GM23338 (cell line): ENCODE measurements around the gene LRFN4.

Source experiments
- EZH2 ChIP-seq: fragments of 200-600 bp; sonication (generic); IDR thresholded peaks from one replicate; pipeline ENCODE4 v1.8.0; 2017; ENCODE audit warnings: antibody characterized with exemption, mild to moderate bottlenecking, low read depth; ENCODE audit not compliant: unreplicated experiment
- EZH2phosphoT487 ChIP-seq: fragments of 200-600 bp; sonication (generic); IDR thresholded peaks from one replicate; pipeline ENCODE4 v1.8.1; 2018; ENCODE audit warnings: antibody characterized with exemption; ENCODE audit not compliant: unreplicated experiment
- POLR2AphosphoS5 ChIP-seq: IDR thresholded peaks from 2 replicates; pipeline ENCODE4 v1.6.1; 2016; ENCODE audit warnings: antibody characterized with exemption, low read depth
- STAT1 ChIP-seq: IDR thresholded peaks from one replicate; pipeline ENCODE4 v1.6.1; 2016; ENCODE audit warnings: antibody characterized with exemption; ENCODE audit not compliant: unreplicated experiment
- TF ChIP-seq, protein P1 (sequence below), 2 experiments: fragments of 200-600 bp in 1 of 2; sonication (generic) in 1 of 2; conservative IDR thresholded peaks; 2 replicates each; pipeline versions ENCODE4 v1.5.1 to v1.6.1; 2016 to 2017; ENCODE audit warnings: antibody characterized with exemption in 2 of 2, low read depth in 2 of 2, mild to moderate bottlenecking in 2 of 2, moderate library complexity in 1 of 2

GRCh38 chr11:66887526-66887925, 30.7 kb downstream of the LRFN4 start:
- TF ChIP-seq, protein P1, sequence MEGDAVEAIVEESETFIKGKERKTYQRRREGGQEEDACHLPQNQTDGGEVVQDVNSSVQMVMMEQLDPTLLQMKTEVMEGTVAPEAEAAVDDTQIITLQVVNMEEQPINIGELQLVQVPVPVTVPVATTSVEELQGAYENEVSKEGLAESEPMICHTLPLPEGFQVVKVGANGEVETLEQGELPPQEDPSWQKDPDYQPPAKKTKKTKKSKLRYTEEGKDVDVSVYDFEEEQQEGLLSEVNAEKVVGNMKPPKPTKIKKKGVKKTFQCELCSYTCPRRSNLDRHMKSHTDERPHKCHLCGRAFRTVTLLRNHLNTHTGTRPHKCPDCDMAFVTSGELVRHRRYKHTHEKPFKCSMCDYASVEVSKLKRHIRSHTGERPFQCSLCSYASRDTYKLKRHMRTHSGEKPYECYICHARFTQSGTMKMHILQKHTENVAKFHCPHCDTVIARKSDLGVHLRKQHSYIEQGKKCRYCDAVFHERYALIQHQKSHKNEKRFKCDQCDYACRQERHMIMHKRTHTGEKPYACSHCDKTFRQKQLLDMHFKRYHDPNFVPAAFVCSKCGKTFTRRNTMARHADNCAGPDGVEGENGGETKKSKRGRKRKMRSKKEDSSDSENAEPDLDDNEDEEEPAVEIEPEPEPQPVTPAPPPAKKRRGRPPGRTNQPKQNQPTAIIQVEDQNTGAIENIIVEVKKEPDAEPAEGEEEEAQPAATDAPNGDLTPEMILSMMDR (conservative IDR thresholded peaks at IDR 0.05; ENCODE audit: low read depth in 2 of 2): no peak
- TF ChIP-seq EZH2 (no peak), STAT1 (no peak), EZH2phosphoT487 (no peak), POLR2AphosphoS5 (no peak)
